ENCODE results near the gene SRXN1. TPM values are rescaled to one million over a fixed set of nuclear protein-coding genes. Genes with fewer than 3 reads are reported as not detected.

The SRXN1 gene
- total and polyA plus RNA-seq, 2 donors (not counting 3 experiments of a cell fraction or from before 2014, with no cell fraction given), result 19.3 to 24.9 TPM

- no peaks in the 10 kb centered on the region for H3K4me1 ChIP-seq (ENCODE audit: control insufficient read depth, extremely low read depth, insufficient read depth, low read length)
- no peak overlapping the region for H2AFZ ChIP-seq (ENCODE audit: low read depth, low read length)
- DNase-seq (ENCODE audit: low read depth, low spot score) (no peak), FAIRE-seq (no peak)
- no peaks in the 10 kb centered on the region for H3K9me1 ChIP-seq (replicated peaks; ENCODE audit: control insufficient read depth, extremely low read depth, insufficient read depth, low read length)
- H4K20me1 ChIP-seq (replicated peaks; ENCODE audit: control insufficient read depth, extremely low read depth, insufficient read depth, low read length), result no peaks in the 10 kb centered on the region
- H3K9me3 ChIP-seq (replicated peaks; ENCODE audit: control insufficient read depth, insufficient read depth, low read length), result no peaks in the 10 kb centered on the region
- dilution Hi-C loops (cut with MboI; ENCODE audit: extremely low pct_ligation_motif_present, low sequenced_read_pairs) (no loop called here), intact Hi-C loops (cut with micrococcal nuclease) (no loop called here)
- no peak overlapping the region for H3K4me3 ChIP-seq (replicated peaks in 1 of 3; ENCODE audit: insufficient read depth in 1 of 3, low read depth in 1 of 3, low read length in 3 of 3)
- H3K36me3 ChIP-seq (ENCODE audit: control insufficient read depth in 2 of 2, extremely low read depth in 1 of 2, insufficient read depth in 2 of 2, low read length in 2 of 2), result no peaks in the 10 kb centered on the region
- H3K4me2 ChIP-seq (ENCODE audit: insufficient read depth, low read length), result no peak overlapping the region
- no peak for TF ChIP-seq FOS (IDR thresholded peaks at IDR 0.05; ENCODE audit: borderline replicate concordance, insufficient read depth, low read length)
- TF ChIP-seq EZH2 (IDR thresholded peaks at IDR 0.05; ENCODE audit: borderline replicate concordance, low read depth, low read length, severe bottlenecking), result no peak
- TF ChIP-seq, protein P1, sequence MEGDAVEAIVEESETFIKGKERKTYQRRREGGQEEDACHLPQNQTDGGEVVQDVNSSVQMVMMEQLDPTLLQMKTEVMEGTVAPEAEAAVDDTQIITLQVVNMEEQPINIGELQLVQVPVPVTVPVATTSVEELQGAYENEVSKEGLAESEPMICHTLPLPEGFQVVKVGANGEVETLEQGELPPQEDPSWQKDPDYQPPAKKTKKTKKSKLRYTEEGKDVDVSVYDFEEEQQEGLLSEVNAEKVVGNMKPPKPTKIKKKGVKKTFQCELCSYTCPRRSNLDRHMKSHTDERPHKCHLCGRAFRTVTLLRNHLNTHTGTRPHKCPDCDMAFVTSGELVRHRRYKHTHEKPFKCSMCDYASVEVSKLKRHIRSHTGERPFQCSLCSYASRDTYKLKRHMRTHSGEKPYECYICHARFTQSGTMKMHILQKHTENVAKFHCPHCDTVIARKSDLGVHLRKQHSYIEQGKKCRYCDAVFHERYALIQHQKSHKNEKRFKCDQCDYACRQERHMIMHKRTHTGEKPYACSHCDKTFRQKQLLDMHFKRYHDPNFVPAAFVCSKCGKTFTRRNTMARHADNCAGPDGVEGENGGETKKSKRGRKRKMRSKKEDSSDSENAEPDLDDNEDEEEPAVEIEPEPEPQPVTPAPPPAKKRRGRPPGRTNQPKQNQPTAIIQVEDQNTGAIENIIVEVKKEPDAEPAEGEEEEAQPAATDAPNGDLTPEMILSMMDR (IDR thresholded peaks at IDR 0.05; ENCODE audit: extremely low read depth in 1 of 2, insufficient read depth in 1 of 2, low read depth in 1 of 2, low read length in 2 of 2), result no peak
- TF ChIP-seq JUN (IDR thresholded peaks at IDR 0.05; ENCODE audit: borderline replicate concordance, insufficient read depth, insufficient read length, low read depth), result no peak
- TF ChIP-seq POLR2A (IDR thresholded peaks at IDR 0.05; ENCODE audit: low read depth, low read length), result no peak
- TF ChIP-seq MYC (IDR thresholded peaks at IDR 0.05; ENCODE audit: low read depth, low read length), result no peak
- no peak for TF ChIP-seq POLR2AphosphoS5 (IDR thresholded peaks at IDR 0.05; ENCODE audit: insufficient read depth, low read depth, low read length)
- no peak for TF ChIP-seq GATA2 (IDR thresholded peaks at IDR 0.05; ENCODE audit: insufficient read depth, insufficient read length, low read depth, low read length)
- TF ChIP-seq MAX (IDR thresholded peaks at IDR 0.05; ENCODE audit: insufficient read depth, insufficient read length), result no peak
- no TSS peak for BruUV-seq (replicated peaks)
- POLR2A ChIA-PET, result no interaction called here
- peaks cover 1 to 3% of the 10 kb centered on the region in 2 experiments for H3K27me3 ChIP-seq (ENCODE audit: control insufficient read depth in 2 of 2, insufficient read depth in 2 of 2, low read length in 2 of 2)
- H3K79me2 ChIP-seq (ENCODE audit: control insufficient read depth, insufficient read depth, low read length), result no peaks in the 10 kb centered on the region
- no peak overlapping the region for H3K9ac ChIP-seq (replicated peaks; ENCODE audit: extremely low read depth, insufficient read depth, low read length)
- CTCF ChIA-PET, result no interaction called here
- H3K27ac ChIP-seq (ENCODE audit: insufficient read depth, low read depth, low read length), result no peak overlapping the region
Measured at GRCh38 chr20:695165-695866, 42.3 kb upstream of the SRXN1 start.
